Dermis microvascular lymphatic vessel endothelial cell (primary cell): Measurements from ENCODE around the gene CUL1. TPM values are rescaled to one million over a fixed set of nuclear protein-coding genes. Genes with fewer than 3 reads are reported as not detected.

ENCODE experiments used
- DNase-seq, 2 donors: peaks; one replicate each; pipeline versions ENCODE4 v3.0.0 to v3.0.0-alpha.2; 2010; ENCODE audit warnings: low read depth in 2 of 2
- total RNA-seq: library from RNA; depleted of rRNA; stranded (reverse); fragments of >200 nt; gene quantifications from 2 replicates; pipeline ENCODE4 v1.2.1, GENCODE V29; 2014

CUL1 gene
- total RNA-seq, 1 donor from 2014 or later = 38.5 TPM

DNA sequence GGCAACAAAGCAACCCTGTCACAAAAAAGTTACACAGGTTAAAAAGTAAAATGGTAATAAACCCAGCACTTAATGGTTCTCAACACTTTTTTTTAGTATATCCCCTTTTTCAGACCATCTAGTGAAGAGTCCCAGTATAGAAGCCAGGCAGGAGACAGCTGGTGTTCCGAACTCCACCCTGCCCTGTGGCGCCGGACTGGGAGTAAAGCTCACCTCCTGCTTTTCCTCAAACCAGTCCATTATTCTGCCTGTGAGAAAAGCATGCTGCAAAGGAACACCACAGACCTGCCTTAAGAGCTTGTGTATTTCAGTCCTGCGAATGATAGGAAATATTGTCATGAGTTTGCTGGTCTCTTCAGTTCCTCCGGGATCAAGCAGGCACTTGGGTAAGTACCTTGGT lies 104.4 kb downstream of the CUL1 start:
- no peak for DNase-seq

DNA sequence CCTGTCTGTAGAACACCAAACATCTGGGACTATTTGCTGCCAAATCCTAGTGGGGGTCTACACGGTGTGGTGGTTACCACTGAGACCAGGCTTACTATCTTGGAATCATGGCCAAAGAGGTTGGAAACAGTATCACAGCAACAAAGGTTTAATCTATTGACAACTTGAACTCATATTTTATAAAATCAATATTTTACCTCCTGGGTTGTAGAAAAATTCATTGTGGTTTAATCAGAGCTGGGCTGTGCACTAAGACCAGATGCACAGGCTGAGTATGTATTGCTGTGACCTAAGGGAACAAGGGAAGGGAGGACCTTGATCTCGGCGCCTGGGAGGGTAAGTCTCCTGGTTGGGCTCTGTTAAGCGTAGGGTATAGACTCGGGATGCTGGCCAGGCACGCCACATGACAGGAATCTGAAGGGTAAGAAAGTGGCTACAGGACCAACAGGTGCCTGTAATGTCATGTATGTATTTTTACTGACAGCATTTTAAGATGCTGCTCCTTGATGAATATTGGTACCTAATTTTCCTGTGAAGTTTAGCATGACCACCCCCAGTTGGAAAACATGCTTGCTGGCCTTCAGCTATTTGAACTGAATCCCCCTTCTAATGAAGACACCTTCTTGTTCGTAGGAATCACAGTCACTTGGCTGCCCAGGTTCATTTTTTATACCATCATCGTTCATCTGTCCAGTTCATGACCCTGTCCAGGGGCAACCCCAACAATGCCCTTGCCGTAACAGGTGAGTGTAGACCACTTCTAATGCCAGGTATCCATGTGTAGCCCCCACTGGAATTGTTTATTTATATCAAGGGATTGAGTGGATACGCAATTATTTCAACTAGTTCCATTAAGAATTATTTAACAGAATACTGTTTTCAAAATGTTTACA lies 105.9 kb downstream of the CUL1 start:
- DNase-seq = no peak

DNA sequence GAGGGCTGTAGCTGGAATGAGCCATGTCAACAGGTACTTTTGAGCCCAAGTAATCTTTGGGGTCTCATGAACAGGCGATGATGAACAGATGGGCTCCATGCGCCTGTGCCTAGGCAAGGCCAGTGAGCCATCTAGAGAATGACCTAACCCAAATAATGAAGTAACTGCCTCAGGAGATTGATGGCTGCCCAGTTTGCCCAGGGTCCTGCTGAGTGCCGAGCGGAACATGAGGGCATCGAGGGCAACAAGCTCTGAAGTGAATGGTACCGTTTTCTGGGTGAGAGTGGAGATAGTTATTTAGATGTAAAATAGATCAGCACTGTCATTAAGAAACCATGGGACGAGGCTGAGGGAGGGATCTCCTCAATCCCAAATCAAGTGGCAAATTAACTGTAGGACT lies 107.5 kb downstream of the CUL1 start:
- DNase-seq = no peak

DNA sequence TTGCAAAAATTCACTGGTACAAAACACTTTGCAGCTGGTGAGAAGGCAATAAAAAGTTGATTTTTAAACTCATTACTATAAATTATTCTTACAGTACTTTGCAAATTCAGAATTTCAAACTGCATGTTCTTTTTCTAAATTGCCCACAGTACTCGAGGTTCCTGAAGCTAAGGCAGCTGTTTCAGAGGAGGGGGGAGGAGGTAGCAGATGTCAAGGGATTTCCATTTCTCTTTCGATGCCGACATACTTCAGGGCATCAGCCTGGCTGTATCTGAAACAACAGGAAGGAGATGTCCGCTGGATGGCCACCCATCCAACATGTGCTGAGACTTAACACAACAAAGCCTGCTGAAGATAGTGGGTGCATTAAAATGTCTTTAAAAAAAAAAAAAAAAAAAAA lies 108.7 kb downstream of the CUL1 start:
- no peak for DNase-seq

DNA sequence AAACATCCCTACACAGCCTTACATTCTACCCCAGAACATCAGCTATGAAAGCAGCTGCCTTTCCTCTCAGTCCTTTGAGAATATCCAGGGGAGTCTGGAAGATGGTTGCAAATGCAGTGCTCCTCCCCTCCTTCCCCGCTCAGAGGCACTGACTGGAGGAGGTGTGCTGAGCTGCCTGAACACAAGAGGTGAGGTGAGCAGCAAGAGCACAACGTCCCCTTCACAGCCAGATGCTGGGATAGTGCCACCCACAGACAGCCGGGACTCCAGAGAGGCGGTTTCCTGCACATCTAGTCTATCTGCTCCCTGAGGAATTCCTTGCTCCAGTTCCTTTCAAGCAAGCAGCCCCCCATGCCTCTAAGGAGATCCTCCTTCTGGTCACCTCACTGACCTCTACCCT lies 111.2 kb downstream of the CUL1 start:
- DNase-seq = no peak

DNA sequence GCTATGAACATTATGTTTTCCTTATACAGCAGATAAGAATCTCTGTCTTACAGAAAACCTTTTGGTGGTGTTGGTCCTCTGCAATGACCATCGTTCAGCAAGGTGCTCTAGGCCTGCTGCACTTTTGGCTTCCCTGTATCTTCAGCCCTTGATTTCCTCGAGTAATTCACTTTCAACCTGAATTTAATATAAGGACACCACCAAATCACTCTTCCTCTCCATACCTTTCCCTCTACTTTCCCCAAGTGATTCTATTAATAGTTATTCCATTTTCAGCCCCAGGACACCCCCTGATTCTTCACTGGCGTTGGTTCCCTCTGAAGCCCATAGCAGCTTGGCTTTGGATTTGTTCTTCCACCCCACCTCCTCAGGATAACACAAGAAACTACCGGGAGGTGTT lies 113.2 kb downstream of the CUL1 start:
- no peak for DNase-seq

DNA sequence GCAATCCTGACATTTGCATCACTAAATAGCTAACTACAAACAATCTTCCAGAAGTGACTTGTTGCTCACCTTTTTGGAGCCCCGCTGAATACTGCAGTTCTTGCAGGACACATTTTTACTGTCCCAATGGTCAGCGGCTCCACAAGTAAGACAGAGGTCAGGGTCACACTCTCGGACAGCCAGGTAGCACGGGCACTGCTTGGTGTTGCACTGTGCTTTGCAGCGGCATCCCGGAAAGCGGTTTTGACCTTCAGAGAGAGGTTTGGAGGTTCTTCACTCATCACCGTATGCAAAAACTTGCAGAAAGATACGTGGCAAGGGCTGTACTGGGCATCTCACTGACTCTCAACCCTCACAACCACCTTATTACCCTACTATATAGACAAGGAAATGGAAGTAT lies 115.2 kb downstream of the CUL1 start:
- DNase-seq = no peak

DNA sequence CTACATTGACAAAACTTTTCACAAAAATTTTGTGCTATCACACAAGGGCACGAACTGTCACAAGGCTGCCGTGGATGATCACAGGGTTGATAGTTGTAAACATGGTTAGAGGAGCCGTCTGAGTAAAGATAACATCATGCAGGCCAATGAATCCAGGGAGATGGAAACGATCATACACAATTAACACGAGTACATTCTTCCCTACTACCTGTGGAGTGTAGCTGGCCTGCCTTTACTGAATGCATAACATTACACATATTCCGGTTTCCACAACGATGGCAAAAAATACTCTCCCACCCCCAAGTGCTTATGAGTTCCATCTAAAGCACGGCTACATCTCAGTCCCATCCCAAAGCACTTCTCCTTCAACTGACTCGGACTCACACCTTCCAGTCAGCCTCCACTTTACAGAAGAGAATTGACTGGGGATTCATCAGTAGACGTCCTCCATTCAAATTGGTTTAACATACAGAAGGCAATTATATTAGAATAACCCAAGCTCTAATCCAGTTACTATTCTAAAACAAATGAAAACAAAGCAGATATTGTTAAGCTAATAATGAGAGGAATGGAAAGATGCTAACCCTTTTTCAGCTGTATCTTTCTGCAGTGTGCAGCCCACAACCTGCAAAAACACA lies 116.3 kb downstream of the CUL1 start:
- DNase-seq = no peak

DNA sequence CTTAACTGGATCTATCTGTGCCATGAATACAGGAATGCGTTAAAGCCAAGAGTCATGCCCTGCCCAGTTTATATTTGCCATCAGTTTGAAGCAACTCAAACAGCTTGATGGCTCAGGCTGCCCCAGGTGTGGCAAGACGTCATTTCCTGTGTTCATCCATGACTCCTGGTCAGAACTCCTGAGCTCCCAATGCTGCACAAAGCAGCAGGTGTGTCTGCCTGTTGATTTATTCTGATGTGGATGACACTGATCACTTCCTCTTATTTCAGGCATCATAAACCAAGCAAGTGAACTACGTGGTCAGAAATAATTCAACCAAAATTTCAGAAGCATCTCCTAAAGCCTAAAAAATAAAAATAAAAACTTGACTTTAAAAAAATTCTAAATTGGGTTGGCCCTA lies 116.9 kb downstream of the CUL1 start:
- no peak for DNase-seq

DNA sequence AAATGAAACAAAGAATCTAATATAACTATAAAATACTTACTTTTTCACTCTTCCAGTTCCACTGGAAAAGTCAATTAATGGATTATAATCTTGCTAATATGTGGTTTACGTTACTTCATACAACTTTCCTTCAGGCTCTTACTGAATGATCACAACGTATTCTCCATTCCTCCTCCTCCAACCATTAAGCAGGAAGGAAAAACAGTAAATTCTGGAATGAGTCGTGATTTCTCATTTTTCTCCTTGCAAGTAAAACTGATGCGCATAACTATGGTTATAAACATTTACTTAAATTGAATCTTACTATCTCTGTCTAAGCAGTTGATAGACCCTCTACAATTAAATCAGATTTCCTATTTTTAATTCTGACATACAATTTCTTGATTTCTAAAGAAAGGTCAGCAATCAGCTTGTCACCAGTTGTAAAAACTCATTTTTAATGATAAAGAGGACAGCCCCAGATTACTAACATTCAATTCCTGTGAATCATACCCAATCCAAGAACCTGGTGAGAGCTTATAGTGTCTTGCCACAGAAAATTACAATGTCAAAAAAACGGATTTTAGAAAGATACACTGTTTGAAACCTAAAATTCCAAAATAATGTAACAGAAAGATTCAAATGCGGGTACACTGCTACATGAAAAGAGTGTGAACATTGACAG lies 121.1 kb downstream of the CUL1 start:
- peak in 1 of 2 donors; percentile 9 for DNase-seq

DNA sequence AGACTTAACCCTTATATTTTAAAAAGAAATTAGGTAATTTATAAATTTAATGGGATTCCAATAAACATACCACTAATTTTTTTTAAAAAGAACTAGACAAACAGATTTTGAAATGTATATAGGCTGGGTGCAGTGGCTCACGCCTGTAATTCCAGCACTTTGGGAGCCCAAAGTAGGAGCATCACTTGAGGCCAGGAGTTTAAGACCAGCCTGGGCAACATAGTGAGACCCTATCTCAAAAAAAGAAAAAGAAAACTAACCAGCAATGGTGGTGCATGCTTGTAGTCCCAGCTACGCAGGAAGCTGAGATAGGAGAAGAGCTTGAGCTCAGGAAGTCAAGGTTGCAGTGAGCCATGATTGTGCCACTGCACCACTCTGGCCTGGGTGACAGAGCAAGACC lies 122.7 kb downstream of the CUL1 start:
- no peak for DNase-seq

DNA sequence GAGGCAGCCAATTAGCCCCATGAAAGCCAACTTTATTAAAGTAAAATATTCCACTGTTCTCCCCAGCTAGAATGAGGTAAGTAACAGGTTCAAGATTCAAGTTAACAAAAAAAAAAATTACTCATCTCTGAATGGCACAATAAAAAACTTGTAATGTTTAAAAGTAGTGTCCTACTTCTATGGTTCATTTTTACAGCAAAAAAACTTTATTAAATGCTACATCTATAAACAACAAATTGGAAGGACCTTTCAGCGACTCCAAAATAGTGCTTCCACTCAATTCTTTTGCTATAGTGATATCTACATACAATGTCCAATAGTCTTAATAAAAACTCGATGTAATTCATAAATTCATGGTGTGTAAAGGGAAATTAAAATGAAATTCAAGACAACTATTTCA lies 126.2 kb downstream of the CUL1 start:
- DNase-seq = no peak

DNA sequence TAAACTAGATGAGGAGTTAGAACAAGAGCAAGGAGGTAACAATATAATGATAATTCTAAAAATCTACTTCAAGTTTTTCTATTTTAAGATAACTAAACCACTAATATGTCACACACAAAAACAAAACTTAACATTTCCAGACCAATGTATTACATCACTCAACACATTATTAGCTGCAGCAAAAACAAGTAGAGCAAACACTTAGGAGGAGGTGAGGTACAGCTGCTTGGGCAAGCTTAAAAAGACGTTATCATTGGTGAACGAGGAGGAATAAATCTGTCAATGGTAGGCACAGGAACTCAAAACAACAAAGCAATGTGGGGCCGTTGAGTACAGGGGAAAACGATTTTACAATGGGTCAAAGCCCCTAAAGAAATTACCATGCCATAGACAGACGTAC lies 126.6 kb downstream of the CUL1 start:
- no peak for DNase-seq

DNA sequence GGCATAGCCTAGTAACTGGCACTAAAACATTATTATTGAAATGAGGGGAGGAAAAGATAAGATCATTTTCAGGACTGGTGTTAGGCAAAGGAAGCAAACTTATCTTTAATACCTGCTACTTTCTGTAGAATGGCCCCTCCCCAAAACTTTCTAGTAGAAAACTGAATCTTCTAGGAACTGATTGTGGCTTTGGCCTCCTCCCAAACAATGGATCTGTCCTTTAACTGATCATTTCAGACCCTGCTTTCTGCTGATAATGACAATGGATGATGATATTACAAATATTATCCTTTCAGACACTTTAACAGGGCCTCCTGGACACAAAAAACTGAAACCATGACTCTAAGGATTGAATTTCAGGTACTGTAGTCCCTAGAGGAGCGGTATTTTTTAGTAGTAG lies 130.3 kb downstream of the CUL1 start:
- no peak for DNase-seq

DNA sequence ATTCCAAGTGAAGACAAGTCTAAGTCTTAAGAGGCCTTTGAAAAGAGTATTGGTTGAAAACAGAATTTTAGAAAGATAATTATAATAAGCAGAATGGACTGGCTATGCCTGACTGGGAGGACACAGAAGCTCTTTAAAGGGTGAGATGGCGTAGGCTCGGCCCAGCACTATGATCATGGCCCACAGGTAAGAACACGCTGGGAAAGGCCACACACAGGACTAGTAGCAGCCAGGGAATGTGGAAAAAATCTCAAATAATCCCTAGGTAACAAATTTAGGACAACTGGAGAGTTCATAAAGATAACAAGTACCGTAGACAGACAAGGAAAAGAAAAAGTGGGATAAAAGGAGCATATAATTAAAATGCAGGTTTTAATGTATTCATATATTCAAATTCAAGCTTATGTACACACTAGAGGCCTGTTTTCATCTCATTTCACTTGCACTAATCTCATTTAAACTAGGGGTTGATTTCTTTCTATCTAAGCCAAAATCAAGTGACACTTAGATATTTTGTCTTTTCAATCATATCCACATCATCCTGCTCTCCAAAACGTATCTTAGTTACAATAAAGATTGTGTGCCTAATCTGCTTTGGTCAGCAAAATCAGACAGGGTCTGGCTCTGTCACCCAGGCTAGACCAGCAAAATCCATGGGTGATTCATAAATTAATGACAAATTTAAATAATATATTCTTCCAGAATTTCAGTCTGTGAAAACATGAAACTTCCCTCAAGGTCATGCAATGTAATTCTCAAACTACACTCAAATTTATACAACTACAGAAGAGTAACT lies 132.4 kb downstream of the CUL1 start:
- DNase-seq = no peak

DNA sequence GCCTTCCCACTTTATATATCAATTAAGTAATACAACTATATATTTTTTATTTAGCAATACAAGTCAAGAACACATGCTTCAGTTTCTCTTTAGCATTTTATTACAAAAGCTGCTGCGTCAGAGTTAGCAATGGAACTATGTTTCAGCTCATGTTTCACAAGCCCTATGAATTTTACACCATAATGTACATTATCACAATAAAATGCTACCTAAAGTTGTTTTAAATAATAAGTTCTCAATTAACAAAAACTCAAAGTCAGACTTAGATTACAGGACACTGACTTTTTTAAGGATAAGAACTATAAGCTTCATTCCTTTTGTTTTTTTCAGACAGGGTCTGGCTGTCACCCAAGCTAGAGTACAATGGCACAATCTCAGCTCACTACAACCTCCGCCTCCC lies 133.1 kb downstream of the CUL1 start:
- no peak for DNase-seq

DNA sequence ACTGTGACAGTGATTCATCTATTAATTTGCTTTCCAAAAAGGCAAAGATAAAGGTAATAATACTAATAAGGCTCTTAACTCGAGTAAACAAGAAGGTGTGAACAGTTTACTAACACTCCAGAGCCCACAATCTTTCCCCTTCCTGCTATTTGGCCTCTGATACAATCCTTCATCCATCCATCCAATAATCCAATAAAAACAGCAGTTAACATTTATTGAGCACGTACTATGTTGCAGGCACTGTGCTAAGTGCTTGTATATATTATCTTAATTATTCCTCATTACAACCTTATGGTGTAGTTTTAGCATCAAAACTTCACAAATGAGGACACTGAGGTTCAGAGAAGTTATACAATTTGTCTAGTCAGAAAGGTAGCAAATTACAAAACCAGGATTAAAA lies 135.9 kb downstream of the CUL1 start:
- DNase-seq = no peak

DNA sequence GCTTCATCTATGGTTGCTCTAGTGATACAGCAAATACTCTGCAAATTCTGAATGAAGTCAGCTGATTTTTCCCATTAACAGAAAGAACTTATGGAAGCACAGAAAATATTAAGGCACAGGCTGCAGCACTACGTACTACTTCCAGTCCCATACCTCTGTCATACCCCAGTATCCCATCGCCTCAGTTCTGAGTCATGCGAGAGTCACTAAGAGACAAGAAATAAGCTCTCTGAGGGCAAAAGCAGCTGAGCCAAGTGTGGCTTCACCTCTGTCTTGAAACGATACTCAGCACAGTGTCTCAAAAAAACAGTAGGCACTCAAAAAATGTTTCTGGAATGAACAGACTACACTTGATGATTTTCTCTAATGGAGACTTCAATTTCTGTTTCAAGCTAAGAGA lies 137.2 kb downstream of the CUL1 start:
- DNase-seq = no peak

DNA sequence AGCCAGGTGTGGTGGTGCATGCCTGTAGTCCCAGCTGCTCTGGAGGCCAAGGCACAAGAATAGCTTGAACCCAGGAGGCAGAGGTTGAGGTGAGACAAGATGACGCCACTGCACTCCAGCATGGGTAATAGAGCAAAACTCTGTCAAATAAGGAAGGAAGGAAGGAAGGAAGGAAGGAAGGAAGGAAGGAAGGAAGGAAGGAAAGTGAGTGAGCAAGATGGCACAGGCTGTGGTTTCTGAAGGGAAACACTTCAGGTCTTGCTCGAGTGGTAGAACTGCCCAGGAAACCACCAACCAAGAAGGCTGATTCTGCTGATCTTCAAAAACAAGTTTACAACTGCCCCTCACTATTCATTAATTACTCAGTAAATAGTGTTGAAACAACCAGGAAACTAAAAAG lies 140.2 kb downstream of the CUL1 start:
- DNase-seq = no peak

DNA sequence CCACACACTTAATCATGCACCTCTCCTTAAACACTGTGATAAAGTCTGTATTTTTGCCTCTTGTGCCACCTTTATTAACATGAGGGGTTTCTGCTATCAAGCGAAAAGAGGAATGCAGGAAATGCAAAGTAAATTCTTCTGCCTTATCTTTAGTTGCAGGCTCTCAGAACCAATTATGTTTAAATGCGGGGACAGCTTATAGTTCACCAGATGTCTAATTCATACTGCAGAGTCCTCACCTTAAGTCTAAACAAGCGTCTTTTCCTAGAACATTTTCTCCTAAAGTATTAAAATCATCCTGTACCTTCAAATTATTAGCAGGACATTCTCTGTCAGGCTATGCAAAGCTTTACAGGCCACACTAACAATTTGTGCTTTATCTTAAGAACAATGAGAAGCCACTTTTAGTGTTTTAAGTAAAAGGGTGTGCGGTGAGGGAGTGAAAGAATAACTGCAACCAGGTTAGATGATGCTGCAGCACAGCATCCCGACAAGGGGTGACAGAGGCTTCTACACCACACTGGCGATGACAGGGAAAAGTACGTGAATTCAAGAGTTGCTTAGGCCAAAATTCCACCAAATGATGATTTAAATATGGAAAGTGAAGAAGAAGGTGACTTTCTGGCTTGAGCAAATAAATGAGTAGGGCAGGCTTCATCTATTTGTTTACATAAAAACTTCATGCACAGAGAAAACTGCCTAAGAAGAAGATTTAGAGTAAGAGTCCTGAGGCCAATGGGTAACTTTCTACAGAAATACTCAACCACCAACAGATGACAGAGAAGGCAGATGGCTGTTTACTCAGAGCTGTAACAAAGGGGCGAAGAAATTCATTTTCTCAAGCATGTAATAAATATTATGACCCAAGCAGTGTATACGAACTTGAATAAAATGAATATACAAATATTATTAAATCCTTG lies 149.4 kb downstream of the CUL1 start:
- peak in 1 of 2 donors; percentile 25 for DNase-seq
